Stimulated activated CD8-positive, alpha-beta memory T cell treated with anti-CD3 and anti-CD28 coated beads, Interleukin-12 subunit alpha, Interleukin-12 subunit beta, amount 100 ng/mL, for 24 hours (primary cell): Measurements from ENCODE around the gene ARHGAP27.
"Not testable (repeated sequence)": the region's sequence is repeated elsewhere in the genome, so short reads cannot be mapped to it uniquely, and the experiment has no call there.

Experiments used
- DNase-seq: peaks from one replicate; pipeline ENCODE4 v3.0.0-alpha.2; 2020; ENCODE audit errors: extremely low read depth

ARHGAP27 gene, protein sequence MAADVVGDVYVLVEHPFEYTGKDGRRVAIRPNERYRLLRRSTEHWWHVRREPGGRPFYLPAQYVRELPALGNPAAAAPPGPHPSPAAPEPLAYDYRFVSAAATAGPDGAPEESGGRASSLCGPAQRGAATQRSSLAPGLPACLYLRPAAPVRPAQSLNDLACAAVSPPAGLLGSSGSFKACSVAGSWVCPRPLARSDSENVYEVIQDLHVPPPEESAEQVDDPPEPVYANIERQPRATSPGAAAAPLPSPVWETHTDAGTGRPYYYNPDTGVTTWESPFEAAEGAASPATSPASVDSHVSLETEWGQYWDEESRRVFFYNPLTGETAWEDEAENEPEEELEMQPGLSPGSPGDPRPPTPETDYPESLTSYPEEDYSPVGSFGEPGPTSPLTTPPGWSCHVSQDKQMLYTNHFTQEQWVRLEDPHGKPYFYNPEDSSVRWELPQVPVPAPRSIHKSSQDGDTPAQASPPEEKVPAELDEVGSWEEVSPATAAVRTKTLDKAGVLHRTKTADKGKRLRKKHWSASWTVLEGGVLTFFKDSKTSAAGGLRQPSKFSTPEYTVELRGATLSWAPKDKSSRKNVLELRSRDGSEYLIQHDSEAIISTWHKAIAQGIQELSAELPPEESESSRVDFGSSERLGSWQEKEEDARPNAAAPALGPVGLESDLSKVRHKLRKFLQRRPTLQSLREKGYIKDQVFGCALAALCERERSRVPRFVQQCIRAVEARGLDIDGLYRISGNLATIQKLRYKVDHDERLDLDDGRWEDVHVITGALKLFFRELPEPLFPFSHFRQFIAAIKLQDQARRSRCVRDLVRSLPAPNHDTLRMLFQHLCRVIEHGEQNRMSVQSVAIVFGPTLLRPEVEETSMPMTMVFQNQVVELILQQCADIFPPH

DNA sequence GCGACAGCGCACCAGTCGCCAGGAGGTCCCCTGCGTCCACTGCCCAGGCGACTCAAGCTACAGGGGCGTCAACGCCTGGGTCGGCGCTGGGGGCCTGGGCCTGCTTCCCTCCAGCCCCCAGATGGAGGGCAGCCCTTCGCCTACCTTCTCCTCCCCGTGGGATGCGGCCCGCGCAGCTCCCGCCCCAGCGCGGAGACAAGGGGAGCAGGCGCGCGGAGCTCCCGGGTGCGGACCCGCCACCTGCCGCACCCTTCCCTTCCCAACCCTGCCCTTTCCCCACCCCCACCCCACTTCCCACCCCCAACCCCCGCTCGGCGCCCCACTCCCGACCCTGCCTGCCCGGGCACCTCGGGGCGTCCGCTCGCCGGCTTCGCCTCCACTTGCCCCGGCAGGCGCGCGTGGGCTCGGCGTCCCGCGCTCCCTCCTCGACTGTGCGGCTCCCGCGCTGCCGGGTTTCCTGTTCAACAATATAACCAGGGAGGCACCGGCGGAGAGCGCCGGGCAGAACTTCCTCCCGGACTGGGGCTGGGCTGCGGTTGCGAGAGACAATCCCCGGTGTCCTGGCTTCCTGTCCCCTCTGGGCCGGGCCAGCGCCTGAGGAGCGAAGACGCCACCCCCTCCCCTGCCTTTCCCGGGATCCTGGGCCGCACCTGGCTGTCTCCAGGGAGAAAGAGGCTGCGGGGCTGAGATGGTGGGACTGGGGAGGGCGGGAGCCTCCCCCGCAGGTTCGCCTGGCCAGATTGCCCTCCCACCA is at the start of gene ARHGAP27:
TSS of gene ARHGAP27 (minus strand) at position 466 of the 754 bp plus-strand sequence. CDS start 2,591 bp downstream, outside the sequence.
- no peak for DNase-seq

- not testable (repeated sequence) for DNase-seq
Measured at GRCh38 chr17:45482317-45482716, 49.6 kb upstream of the ARHGAP27 start.

DNA sequence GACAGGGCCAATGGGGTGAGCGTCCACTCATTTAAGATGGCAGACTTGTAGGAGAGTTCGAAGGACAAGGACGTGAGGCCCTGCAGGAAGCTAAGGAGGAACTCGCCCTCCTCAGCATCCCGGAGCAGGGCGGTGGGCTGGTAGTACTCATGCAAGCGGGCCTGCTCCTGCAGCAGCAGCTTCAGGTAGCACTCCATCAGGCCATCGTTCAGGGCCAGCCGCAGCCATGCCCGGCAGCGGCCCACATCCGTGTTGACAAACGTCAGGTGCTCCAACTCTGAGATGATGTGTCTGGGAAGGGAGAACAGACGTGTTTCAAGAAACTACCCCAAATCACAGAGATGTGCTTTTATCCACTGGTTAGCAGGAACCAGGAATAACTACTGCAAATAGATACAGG is 42.8 kb upstream of the ARHGAP27 start:
- DNase-seq = not testable (repeated sequence)

GRCh38 chr17:45472249-45472648 is 39.6 kb upstream of the ARHGAP27 start:
- DNase-seq = not testable (repeated sequence)

DNA sequence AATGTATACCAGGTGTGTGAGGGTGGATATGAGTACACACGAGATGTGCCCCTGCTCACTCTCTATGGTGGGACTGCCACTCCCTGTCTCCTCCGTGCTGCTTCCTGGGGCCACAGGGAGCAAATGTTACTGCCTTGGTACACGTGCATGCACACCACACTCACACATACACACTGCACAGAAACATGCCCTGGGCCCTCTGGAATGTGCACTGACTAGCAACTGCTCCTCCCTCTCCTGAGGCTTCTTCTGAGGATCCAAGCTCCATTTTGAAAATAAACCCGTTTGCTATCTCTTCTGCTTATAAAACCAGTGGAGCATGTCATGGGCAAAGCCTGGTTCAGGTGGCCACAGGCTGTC is 36.5 kb upstream of the ARHGAP27 start:
- not testable (repeated sequence) for DNase-seq

DNA sequence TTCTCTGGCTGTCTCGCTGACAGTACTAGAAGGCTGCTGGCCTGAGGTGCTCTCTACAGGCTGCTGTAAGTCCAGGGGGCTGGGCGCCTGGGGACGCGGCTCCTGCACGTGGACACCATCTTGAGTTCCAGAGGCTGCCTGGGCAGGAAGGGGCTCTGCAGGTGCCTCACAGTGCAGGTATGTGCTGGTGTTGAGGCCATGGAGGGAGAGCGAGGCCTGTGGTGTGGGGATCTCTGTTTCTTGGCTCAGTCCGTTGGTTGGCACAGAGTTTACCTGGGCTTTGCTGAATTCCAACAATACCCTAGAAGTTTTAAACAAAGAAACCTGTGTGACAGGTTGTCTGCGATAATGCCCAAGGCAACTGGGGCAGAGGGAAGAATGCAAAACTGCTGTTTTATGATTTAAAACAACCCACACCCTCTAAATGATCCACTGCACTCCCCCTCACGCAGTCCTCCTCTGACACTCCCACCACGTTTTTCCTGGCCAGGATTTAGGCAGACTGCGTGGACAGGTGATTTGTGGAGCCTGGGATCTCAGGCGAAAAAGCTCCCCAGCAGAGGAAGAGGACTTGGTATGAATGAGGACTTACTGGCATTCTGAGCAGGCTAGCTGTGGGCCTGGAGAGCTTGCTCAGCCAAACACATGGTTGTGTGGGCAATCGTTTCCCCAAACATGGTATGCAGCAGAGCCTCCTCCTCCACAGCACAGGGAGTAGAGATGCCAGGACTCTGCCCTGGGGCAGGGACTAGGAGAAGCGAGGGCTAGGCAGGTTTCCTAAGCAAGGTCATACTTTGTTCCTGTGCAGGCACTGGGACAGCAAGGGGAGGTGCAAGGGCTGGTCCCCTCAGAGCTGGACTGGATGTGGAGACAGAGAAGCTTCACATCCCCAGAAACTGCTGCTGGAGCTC is 35.9 kb upstream of the ARHGAP27 start:
- DNase-seq = not testable (repeated sequence)

- DNase-seq = not testable (repeated sequence)
Measured at GRCh38 chr17:45461524-45462327, 29.1 kb upstream of the ARHGAP27 start.

- DNase-seq = not testable (repeated sequence)
Measured at GRCh38 chr17:45460422-45460821, 27.8 kb upstream of the ARHGAP27 start.

- not testable (repeated sequence) for DNase-seq
Measured at GRCh38 chr17:45454341-45454740, 21.7 kb upstream of the ARHGAP27 start.

DNA sequence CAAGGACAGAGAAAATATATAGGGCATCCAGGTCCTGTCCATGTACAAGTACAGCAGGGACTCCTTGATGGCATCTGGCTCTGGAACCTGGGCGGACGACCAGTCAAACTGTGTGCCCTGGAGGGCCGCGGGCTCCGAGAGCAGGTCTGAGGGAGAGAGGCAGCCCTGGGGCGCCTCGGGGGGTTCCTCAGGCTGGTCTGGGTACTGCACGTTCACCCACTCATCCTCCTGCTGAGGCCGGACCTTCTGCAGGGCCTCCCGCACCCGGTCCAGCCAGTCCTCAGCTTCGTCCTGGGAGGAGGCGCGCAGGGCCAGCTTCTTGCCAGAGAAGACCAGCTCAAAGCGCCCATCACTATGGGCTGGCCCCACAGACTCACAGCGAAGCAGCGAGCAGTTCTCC is 21.1 kb upstream of the ARHGAP27 start:
- DNase-seq = not testable (repeated sequence)

- DNase-seq = not testable (repeated sequence)
Measured at GRCh38 chr17:45453225-45453534, 20.5 kb upstream of the ARHGAP27 start.

DNA sequence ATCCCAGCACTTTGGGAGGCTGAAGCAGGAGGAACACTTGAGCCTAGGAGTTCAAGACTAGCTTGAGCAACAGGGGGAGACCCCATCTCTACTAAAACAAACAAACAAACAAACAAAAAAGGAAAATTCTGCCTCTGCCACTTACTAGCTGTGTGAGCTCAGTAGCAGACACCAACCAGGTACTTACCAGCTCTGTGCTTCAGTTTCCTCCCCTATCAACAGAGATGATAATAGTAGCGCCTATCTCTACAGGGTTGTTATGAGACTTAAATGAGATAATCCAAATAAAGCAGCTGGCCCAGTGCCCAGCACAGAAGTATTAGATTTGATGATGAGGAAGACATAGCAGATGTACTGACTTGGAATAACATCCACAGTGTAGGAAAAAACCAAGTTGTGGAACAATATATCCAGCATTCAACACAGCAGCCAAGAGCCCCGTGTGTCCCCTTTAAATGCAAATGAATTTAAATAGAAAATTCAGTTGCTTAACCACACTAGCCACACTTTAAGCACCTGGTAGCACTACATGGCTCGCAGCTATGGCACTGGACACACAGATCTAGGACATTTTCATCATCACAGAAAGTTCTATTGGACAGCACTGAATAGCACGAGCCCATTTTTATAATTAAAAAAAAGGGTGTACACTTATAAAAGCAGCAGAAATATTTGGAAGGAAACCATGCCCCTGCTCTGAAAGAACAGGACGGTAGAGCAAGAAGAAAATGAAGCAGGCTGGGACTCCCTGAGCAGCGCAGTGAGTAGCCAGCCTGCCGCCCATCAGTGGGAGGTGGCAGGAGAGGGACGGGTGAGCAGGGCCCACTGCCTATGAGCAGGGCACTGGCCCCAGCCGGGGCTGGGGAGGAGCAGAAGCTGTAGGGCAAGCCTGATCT is 19.9 kb upstream of the ARHGAP27 start:
- not testable (repeated sequence) for DNase-seq

DNA sequence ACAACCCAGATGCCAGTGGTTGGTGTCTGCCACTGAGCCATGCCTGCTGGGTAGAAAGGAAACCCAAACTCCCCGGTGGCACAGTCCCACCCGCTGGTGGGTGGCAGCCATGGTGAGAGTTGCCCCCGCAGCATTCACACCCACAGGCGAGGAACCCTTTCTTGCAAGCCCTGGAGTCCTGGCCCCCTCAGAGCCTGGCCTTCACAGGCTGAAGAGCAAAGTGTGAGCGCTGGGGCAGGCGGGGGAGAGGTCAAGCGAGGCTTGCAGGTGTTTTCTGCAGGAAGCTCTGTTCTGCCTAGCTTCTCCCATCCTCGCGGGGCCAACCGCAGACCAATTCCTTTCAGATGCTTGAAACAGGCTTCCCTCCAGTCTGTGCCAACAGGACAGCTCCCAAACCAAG is 19.0 kb upstream of the ARHGAP27 start:
- DNase-seq = not testable (repeated sequence)

DNA sequence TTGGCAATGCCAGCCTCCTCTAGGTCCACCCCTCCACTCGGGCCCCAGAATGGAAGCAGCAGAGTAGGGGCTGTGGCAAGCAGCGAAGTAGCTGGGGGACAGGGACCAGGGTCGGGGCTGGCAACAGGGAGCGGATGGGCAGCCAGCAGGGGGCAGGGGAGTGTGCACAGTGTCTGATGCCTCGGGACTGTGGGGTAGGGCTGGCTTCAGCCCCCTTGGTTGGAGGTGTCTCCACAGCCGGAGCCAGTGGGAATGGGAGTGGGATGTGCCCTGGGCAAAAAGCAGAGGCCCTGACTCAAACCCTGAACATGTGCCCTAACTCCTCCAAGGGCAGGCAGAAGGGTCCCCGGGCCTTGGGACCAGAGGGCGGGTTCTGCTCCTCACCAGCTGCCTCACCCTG is 18.5 kb upstream of the ARHGAP27 start:
- no peak for DNase-seq

DNA sequence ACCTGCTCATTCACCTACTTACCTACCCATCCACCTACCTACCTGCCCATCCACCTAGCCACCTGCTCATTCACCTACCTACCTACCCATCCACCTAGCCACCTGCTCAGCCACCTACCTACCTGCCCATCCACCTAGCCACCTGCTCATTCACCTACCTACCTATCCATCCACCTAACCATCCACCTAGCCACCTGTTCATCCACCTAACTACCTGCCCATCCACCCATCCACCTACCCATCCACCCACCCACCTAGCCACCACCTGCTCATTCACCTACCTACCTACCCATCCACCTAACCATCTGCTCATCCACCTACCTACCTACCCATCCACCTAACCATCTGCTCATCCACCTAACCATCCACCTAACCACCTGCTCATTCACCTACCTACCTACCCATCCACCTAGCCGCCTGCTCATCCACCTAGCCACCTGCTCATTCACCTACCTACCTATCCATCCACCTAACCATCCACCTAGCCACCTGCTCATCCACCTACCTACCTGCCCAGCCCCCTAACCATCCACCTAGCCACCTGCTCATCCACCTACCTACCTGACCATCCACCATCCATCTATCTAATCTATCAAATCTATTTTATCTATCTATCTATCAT is 17.1 kb upstream of the ARHGAP27 start:
- DNase-seq = not testable (repeated sequence)

GRCh38 chr17:45449260-45449659 is 16.6 kb upstream of the ARHGAP27 start:
- DNase-seq = not testable (repeated sequence)

DNA sequence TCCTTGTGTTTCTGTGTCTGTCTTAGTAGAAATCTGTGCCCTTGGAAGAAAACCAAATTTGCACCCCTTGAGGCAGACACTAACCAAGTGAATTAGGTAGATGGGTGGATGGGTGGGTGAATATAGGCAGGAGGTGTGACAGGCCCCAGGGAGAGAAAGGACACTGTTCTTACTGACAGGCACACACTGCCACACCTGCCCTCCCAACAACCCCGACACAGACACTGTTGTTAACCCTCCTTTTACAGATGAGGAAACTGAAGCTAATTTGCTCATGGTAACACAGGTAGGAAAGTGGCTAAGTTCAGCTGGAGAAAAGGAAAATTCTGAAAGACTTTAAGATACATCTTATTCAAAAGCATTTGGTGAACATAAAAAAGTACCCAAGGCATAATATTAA is 15.8 kb upstream of the ARHGAP27 start:
- not testable (repeated sequence) for DNase-seq

- not testable (repeated sequence) for DNase-seq
Measured at GRCh38 chr17:45448066-45448465, 15.4 kb upstream of the ARHGAP27 start.

DNA sequence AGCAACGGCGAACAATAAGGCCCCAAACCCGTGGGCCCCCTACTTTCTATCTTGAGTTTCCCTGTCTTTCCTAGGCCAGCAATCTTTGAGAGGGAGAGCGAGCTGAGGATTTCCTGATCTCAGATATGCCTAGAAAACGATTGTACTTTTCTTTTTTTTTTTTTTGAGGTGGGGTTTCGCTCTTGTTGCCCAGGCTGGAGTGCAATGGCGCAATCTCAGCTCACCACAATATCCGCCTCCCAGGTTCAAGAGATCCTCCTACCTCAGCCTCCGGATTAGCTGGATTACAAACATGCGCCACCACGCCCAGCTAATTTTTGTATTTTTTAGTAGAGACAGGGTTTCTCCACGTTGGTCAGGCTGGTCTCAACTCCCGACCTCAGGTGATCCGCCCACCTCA is 15.0 kb upstream of the ARHGAP27 start:
- not testable (repeated sequence) for DNase-seq
